Activated CD8-positive, alpha-beta memory T cell treated with anti-CD3 and anti-CD28 coated beads, Interleukin-2, amount 10 ng/mL, durations not matched to agents 7 days and 5 days (primary cell): ENCODE results near the gene GSE1. TPM values are rescaled to one million over a fixed set of nuclear protein-coding genes. Genes with fewer than 3 reads are reported as not detected.

Experiments used
- ATAC-seq: fragments of 150-1000 bp; cut with Tn5 transposase; one replicate; pipeline ENCODE4 v1.10.0; 2021; ENCODE audit warnings: moderate library complexity
- CTCF ChIA-PET: fragments of 350-600 bp; sonication (Branson Sonifier 250); formaldehyde crosslinking; loops from one replicate; lab custom pipeline; 2021; ENCODE audit warnings: antibody characterized with exemption; lab: Charles Lee
- DNase-seq: peaks from one replicate; pipeline ENCODE4 v3.0.0-alpha.2; 2020
- H3K27ac Mint-ChIP-seq: one replicate; pipeline ENCODE4 v1.8.0; 2021; ENCODE audit warnings: mild to moderate bottlenecking, mixed read lengths
- H3K27me3 Mint-ChIP-seq: one replicate; pipeline ENCODE4 v1.8.0; 2021; ENCODE audit warnings: mixed read lengths
- H3K36me3 Mint-ChIP-seq: one replicate; pipeline ENCODE4 v1.8.0; 2021; ENCODE audit warnings: mild to moderate bottlenecking, mixed read lengths
- H3K4me1 Mint-ChIP-seq: one replicate; pipeline ENCODE4 v1.8.0; 2021; ENCODE audit warnings: mixed read lengths
- H3K4me3 Mint-ChIP-seq: one replicate; pipeline ENCODE4 v1.8.0; 2021; ENCODE audit warnings: mild to moderate bottlenecking, moderate library complexity, mixed read lengths
- H3K9me3 Mint-ChIP-seq: one replicate; pipeline ENCODE4 v1.8.0; 2022; ENCODE audit warnings: low read depth, mixed read lengths
- total RNA-seq, 2 experiments: library from RNA; stranded (reverse); gene quantifications; one replicate each; pipeline ENCODE4 v1.2.3, GENCODE V29; 2021

GSE1 gene
- total RNA-seq, 2 experiments from 2014 or later = 43.1 to 55.1 TPM

- H3K27ac Mint-ChIP-seq = no peak overlapping the region
- H3K4me3 Mint-ChIP-seq = no peak overlapping the region
- CTCF ChIA-PET = interaction anchor here (1.5 kb wide), 1 partner anchor 9 kb away, joined by 7 read pairs; no protein-coding TSS in a partner anchor
- H3K27me3 Mint-ChIP-seq = no peaks in the 10 kb centered on the region
- no peak for DNase-seq
- ATAC-seq = no peak
- H3K4me1 Mint-ChIP-seq = peaks cover 21% of the 10 kb centered on the region
- peaks cover 11% of the 10 kb centered on the region for H3K36me3 Mint-ChIP-seq
- H3K9me3 Mint-ChIP-seq = no peaks in the 10 kb centered on the region
These were observed 11.5 kb downstream of the GSE1 start for GRCh38 chr16:85624646-85625045.

GRCh38 chr16:85625053-85625452, 11.9 kb downstream of the GSE1 start:
- Mint-ChIP-seq H3K27ac (no peak overlapping the region), H3K4me3 (no peak overlapping the region), H3K27me3 (no peaks in the 10 kb centered on the region), H3K36me3 (peaks cover 15% of the 10 kb centered on the region), H3K9me3 (no peaks in the 10 kb centered on the region), H3K4me1 (peaks cover 21% of the 10 kb centered on the region)
- CTCF ChIA-PET = interaction anchor here (1.5 kb wide), 1 partner anchor 9 kb away, joined by 7 read pairs; no protein-coding TSS in a partner anchor
- ATAC-seq (no peak), DNase-seq (no peak)

GRCh38 chr16:85625485-85626117, 12.5 kb downstream of the GSE1 start:
- Mint-ChIP-seq H3K27me3 (no peaks in the 10 kb centered on the region), H3K27ac (no peak overlapping the region), H3K9me3 (no peaks in the 10 kb centered on the region), H3K4me3 (no peak overlapping the region), H3K4me1 (peaks cover 21% of the 10 kb centered on the region), H3K36me3 (peaks cover 17% of the 10 kb centered on the region)
- no peak for ATAC-seq
- CTCF ChIA-PET = interaction anchor here (1.5 to 3.2 kb wide), 2 partner anchors 10 kb away, joined by 7 to 30 read pairs; no protein-coding TSS in a partner anchor
- DNase-seq = no peak

- DNase-seq = no peak
- no peak for ATAC-seq
- Mint-ChIP-seq H3K27me3 (no peaks in the 10 kb centered on the region), H3K4me1 (peaks cover 21% of the 10 kb centered on the region), H3K36me3 (peaks cover 17% of the 10 kb centered on the region), H3K4me3 (no peak overlapping the region), H3K9me3 (no peaks in the 10 kb centered on the region), H3K27ac (peak overlapping the region; percentile 43)
- CTCF ChIA-PET = interaction anchor here (3.2 kb wide), 1 partner anchor 10 kb away, joined by 30 read pairs; no protein-coding TSS in a partner anchor
These were observed 13.3 kb downstream of the GSE1 start for GRCh38 chr16:85626191-85626981.

GRCh38 chr16:85627089-85627488, 14.0 kb downstream of the GSE1 start:
- Mint-ChIP-seq H3K4me1 (peaks cover 17% of the 10 kb centered on the region), H3K36me3 (peaks cover 17% of the 10 kb centered on the region), H3K9me3 (no peaks in the 10 kb centered on the region), H3K4me3 (no peak overlapping the region), H3K27ac (no peak overlapping the region), H3K27me3 (no peaks in the 10 kb centered on the region)
- DNase-seq = peak; percentile 66
- peak; percentile 58 for ATAC-seq
- CTCF ChIA-PET = interaction anchor here (0.7 to 3.2 kb wide), 2 partner anchors 11 to 74 kb away, joined by 3 to 30 read pairs; no protein-coding TSS in a partner anchor

- Mint-ChIP-seq H3K27ac (no peak overlapping the region), H3K4me3 (no peak overlapping the region), H3K9me3 (no peaks in the 10 kb centered on the region), H3K27me3 (no peaks in the 10 kb centered on the region), H3K36me3 (peaks cover 17% of the 10 kb centered on the region), H3K4me1 (peaks cover 17% of the 10 kb centered on the region)
- CTCF ChIA-PET = interaction anchor here (0.7 to 3.2 kb wide), 4 partner anchors 12 to 207 kb away, joined by 3 to 30 read pairs (median 4); no protein-coding TSS in a partner anchor
- ATAC-seq (no peak), DNase-seq (no peak)
These were observed 14.6 kb downstream of the GSE1 start for GRCh38 chr16:85627526-85628264.

GRCh38 chr16:85628265-85628556, 15.1 kb downstream of the GSE1 start:
- Mint-ChIP-seq H3K4me3 (no peak overlapping the region), H3K27ac (no peak overlapping the region), H3K36me3 (peaks cover 17% of the 10 kb centered on the region), H3K9me3 (no peaks in the 10 kb centered on the region), H3K4me1 (peaks cover 17% of the 10 kb centered on the region), H3K27me3 (no peaks in the 10 kb centered on the region)
- CTCF ChIA-PET = interaction anchor here (0.8 to 3.2 kb wide), 3 partner anchors 12 to 208 kb away, joined by 3 to 30 read pairs (median 4); no protein-coding TSS in a partner anchor
- ATAC-seq (no peak), DNase-seq (no peak)

- Mint-ChIP-seq H3K9me3 (no peaks in the 10 kb centered on the region), H3K4me3 (no peak overlapping the region), H3K27ac (no peak overlapping the region), H3K4me1 (peaks cover 17% of the 10 kb centered on the region), H3K27me3 (no peaks in the 10 kb centered on the region), H3K36me3 (peaks cover 17% of the 10 kb centered on the region)
- DNase-seq (no peak), ATAC-seq (no peak)
- CTCF ChIA-PET = interaction anchor here (0.8 to 3.2 kb wide), 4 partner anchors 13 to 208 kb away, joined by 3 to 30 read pairs (median 4); no protein-coding TSS in a partner anchor
These were observed 15.5 kb downstream of the GSE1 start for GRCh38 chr16:85628645-85629044.

GRCh38 chr16:85629326-85629725, 16.2 kb downstream of the GSE1 start:
- CTCF ChIA-PET = interaction anchor here (1.3 to 2.2 kb wide), 3 partner anchors 13 to 209 kb away, joined by 3 to 12 read pairs (median 4); no protein-coding TSS in a partner anchor
- no peaks in the 10 kb centered on the region for H3K27me3 Mint-ChIP-seq
- DNase-seq (no peak), ATAC-seq (no peak)
- no peak overlapping the region for H3K4me3 Mint-ChIP-seq
- H3K27ac Mint-ChIP-seq = no peak overlapping the region
- H3K9me3 Mint-ChIP-seq = no peaks in the 10 kb centered on the region
- peaks cover 17% of the 10 kb centered on the region for H3K36me3 Mint-ChIP-seq
- peaks cover 17% of the 10 kb centered on the region for H3K4me1 Mint-ChIP-seq

GRCh38 chr16:85629853-85630252, 16.7 kb downstream of the GSE1 start:
- H3K4me3 Mint-ChIP-seq = no peak overlapping the region
- H3K4me1 Mint-ChIP-seq = peaks cover 17% of the 10 kb centered on the region
- ATAC-seq = no peak
- CTCF ChIA-PET = interaction anchor here (1.2 to 2.2 kb wide), 3 partner anchors 14 to 355 kb away, joined by 3 to 12 read pairs (median 3); no protein-coding TSS in a partner anchor
- no peak overlapping the region for H3K27ac Mint-ChIP-seq
- no peaks in the 10 kb centered on the region for H3K9me3 Mint-ChIP-seq
- no peak for DNase-seq
- no peaks in the 10 kb centered on the region for H3K27me3 Mint-ChIP-seq
- peaks cover 17% of the 10 kb centered on the region for H3K36me3 Mint-ChIP-seq

GRCh38 chr16:85631230-85631629, 18.1 kb downstream of the GSE1 start:
- Mint-ChIP-seq H3K27me3 (no peaks in the 10 kb centered on the region), H3K27ac (no peak overlapping the region), H3K36me3 (peaks cover 17% of the 10 kb centered on the region), H3K4me1 (peaks cover 13% of the 10 kb centered on the region), H3K4me3 (no peak overlapping the region), H3K9me3 (no peaks in the 10 kb centered on the region)
- no peak for ATAC-seq
- no peak for DNase-seq
- CTCF ChIA-PET = interaction anchor here (1.3 to 2.2 kb wide), 3 partner anchors 15 to 211 kb away, joined by 3 to 12 read pairs (median 4); no protein-coding TSS in a partner anchor

- Mint-ChIP-seq H3K4me1 (peaks cover 7% of the 10 kb centered on the region), H3K9me3 (no peaks in the 10 kb centered on the region), H3K27ac (no peak overlapping the region), H3K27me3 (no peaks in the 10 kb centered on the region), H3K36me3 (peaks cover 17% of the 10 kb centered on the region), H3K4me3 (no peak overlapping the region)
- ATAC-seq = no peak
- no peak for DNase-seq
- CTCF ChIA-PET = interaction anchor here (1.3 to 1.5 kb wide), 2 partner anchors 86 to 212 kb away, joined by 3 to 4 read pairs; no protein-coding TSS in a partner anchor
These were observed 18.8 kb downstream of the GSE1 start for GRCh38 chr16:85631802-85632393.
